Rectal smooth muscle tissue (tissue), 1 donor: ENCODE results near the gene RPS29.

Experiments
- H3K27ac ChIP-seq: one replicate; pipeline ENCODE4 v1.7.0; 2013; ENCODE audit warnings: low read depth, low read length, inconsistent platforms
- H3K27me3 ChIP-seq: one replicate; pipeline ENCODE4 v1.7.0; 2013; ENCODE audit warnings: low read length; ENCODE audit not compliant: control insufficient read depth, insufficient read depth
- H3K36me3 ChIP-seq: one replicate; pipeline ENCODE4 v1.7.0; 2013; ENCODE audit warnings: low read length; ENCODE audit not compliant: control insufficient read depth, insufficient read depth
- H3K4me1 ChIP-seq: one replicate; pipeline ENCODE4 v1.7.0; 2013; ENCODE audit warnings: low read length; ENCODE audit not compliant: control insufficient read depth, insufficient read depth
- H3K4me3 ChIP-seq: one replicate; pipeline ENCODE4 v1.7.0; 2013; ENCODE audit warnings: low read length
- H3K9ac ChIP-seq: one replicate; pipeline ENCODE4 v1.7.0; 2013; ENCODE audit warnings: low read length

Gene RPS29

GRCh38 chr14:49559979-49560768, 26.0 kb downstream of the RPS29 start:
- H3K27ac ChIP-seq: no peak overlapping the region
- H3K36me3 ChIP-seq: no peaks in the 10 kb centered on the region
- H3K4me1 ChIP-seq: no peaks in the 10 kb centered on the region

GRCh38 chr14:49553892-49554291, 32.3 kb downstream of the RPS29 start:
- Histone ChIP-seq H3K4me3 (no peak overlapping the region), H3K4me1 (no peaks in the 10 kb centered on the region), H3K36me3 (no peaks in the 10 kb centered on the region), H3K27ac (no peak overlapping the region), H3K27me3 (no peaks in the 10 kb centered on the region), H3K9ac (no peak overlapping the region)

More at GRCh38 chr14:49559979-49560768, 26.0 kb downstream of the RPS29 start:
- Histone ChIP-seq H3K9ac (no peak overlapping the region), H3K27me3 (no peaks in the 10 kb centered on the region), H3K4me3 (no peak overlapping the region)

GRCh38 chr14:49553106-49553505, 33.1 kb downstream of the RPS29 start:
- H3K36me3 ChIP-seq: no peaks in the 10 kb centered on the region
- H3K27ac ChIP-seq: no peak overlapping the region
- H3K27me3 ChIP-seq: no peaks in the 10 kb centered on the region
- no peaks in the 10 kb centered on the region for H3K4me1 ChIP-seq
- H3K9ac ChIP-seq: no peak overlapping the region
- H3K4me3 ChIP-seq: no peak overlapping the region

- H3K4me3 ChIP-seq: no peak overlapping the region
- H3K27ac ChIP-seq: no peak overlapping the region
- no peaks in the 10 kb centered on the region for H3K27me3 ChIP-seq
- H3K36me3 ChIP-seq: no peaks in the 10 kb centered on the region
- H3K4me1 ChIP-seq: no peaks in the 10 kb centered on the region
- no peak overlapping the region for H3K9ac ChIP-seq
These were observed 34.6 kb downstream of the RPS29 start for GRCh38 chr14:49551569-49551968.

- H3K9ac ChIP-seq: no peak overlapping the region
These were observed 35.6 kb downstream of the RPS29 start for GRCh38 chr14:49550286-49551184.

GRCh38 chr14:49549881-49550280, 36.3 kb downstream of the RPS29 start:
- no peaks in the 10 kb centered on the region for H3K27me3 ChIP-seq
- no peak overlapping the region for H3K27ac ChIP-seq
- no peak overlapping the region for H3K9ac ChIP-seq
- H3K36me3 ChIP-seq: no peaks in the 10 kb centered on the region
- H3K4me3 ChIP-seq: no peak overlapping the region
- H3K4me1 ChIP-seq: no peaks in the 10 kb centered on the region

More at GRCh38 chr14:49550286-49551184, 35.6 kb downstream of the RPS29 start:
- Histone ChIP-seq H3K36me3 (no peaks in the 10 kb centered on the region), H3K27me3 (no peaks in the 10 kb centered on the region), H3K27ac (no peak overlapping the region), H3K4me1 (no peaks in the 10 kb centered on the region), H3K4me3 (no peak overlapping the region)

- Histone ChIP-seq H3K4me1 (no peaks in the 10 kb centered on the region), H3K4me3 (no peak overlapping the region), H3K36me3 (no peaks in the 10 kb centered on the region), H3K9ac (no peak overlapping the region), H3K27ac (no peak overlapping the region), H3K27me3 (no peaks in the 10 kb centered on the region)
These were observed 36.7 kb downstream of the RPS29 start for GRCh38 chr14:49549446-49549845.

- H3K9ac ChIP-seq: no peak overlapping the region
- no peaks in the 10 kb centered on the region for H3K27me3 ChIP-seq
- no peak overlapping the region for H3K4me3 ChIP-seq
- no peaks in the 10 kb centered on the region for H3K4me1 ChIP-seq
- H3K27ac ChIP-seq: no peak overlapping the region
- H3K36me3 ChIP-seq: no peaks in the 10 kb centered on the region
These were observed 39.4 kb downstream of the RPS29 start for GRCh38 chr14:49546766-49547165.

GRCh38 chr14:49545716-49546115, 40.5 kb downstream of the RPS29 start:
- H3K4me3 ChIP-seq: no peak overlapping the region

GRCh38 chr14:49545071-49545470, 41.1 kb downstream of the RPS29 start:
- no peaks in the 10 kb centered on the region for H3K36me3 ChIP-seq
- H3K4me3 ChIP-seq: no peak overlapping the region
- H3K27me3 ChIP-seq: no peaks in the 10 kb centered on the region
- no peaks in the 10 kb centered on the region for H3K4me1 ChIP-seq
- no peak overlapping the region for H3K27ac ChIP-seq
- H3K9ac ChIP-seq: no peak overlapping the region

More at GRCh38 chr14:49545716-49546115, 40.5 kb downstream of the RPS29 start:
- H3K4me1 ChIP-seq: no peaks in the 10 kb centered on the region
- H3K9ac ChIP-seq: no peak overlapping the region
- H3K36me3 ChIP-seq: no peaks in the 10 kb centered on the region
- H3K27ac ChIP-seq: no peak overlapping the region
- H3K27me3 ChIP-seq: no peaks in the 10 kb centered on the region

- no peak overlapping the region for H3K27ac ChIP-seq
- H3K27me3 ChIP-seq: no peaks in the 10 kb centered on the region
- H3K4me1 ChIP-seq: no peaks in the 10 kb centered on the region
- no peaks in the 10 kb centered on the region for H3K36me3 ChIP-seq
- no peak overlapping the region for H3K9ac ChIP-seq
- H3K4me3 ChIP-seq: no peak overlapping the region
These were observed 45.1 kb downstream of the RPS29 start for GRCh38 chr14:49541049-49541448.

GRCh38 chr14:49538852-49539251, 47.3 kb downstream of the RPS29 start:
- Histone ChIP-seq H3K9ac (no peak overlapping the region), H3K27me3 (no peaks in the 10 kb centered on the region), H3K36me3 (no peaks in the 10 kb centered on the region), H3K4me1 (no peaks in the 10 kb centered on the region), H3K27ac (no peak overlapping the region), H3K4me3 (no peak overlapping the region)
